GM18873 (cell line): Measurements from ENCODE around the gene CFAP210.
"Not testable (repeated sequence)": the region's sequence is repeated elsewhere in the genome, so short reads cannot be mapped to it uniquely, and the experiment has no call there.

Source experiments
- ATAC-seq: cut with Tn5 transposase; IDR thresholded peaks from one replicate; pipeline ENCODE4 v1.9.1; 2021; ENCODE audit warnings: mild to moderate bottlenecking, moderate library complexity, moderate number of reproducible peaks; ENCODE audit not compliant: unreplicated experiment, low FRiP score

CFAP210 gene

DNA sequence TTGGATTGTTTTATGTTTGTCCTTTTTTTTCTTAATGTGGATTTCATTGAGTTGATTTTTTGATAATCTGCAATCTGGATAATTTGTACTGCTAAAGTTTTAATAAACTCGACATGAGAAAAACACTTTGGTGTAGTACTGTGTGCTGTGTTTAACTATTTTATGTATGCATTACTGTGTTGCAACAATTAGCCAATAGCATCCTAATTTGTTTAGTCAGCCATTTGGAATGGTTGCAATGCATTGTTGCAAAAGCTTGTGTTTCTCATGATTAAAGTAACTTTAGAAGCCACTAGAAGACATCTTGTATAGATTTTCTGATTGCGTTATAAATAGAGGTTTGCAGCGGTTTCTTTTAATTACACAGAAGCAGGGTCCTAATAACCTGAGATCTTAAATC is 56.6 kb downstream of the CFAP210 start:
- ATAC-seq = no peak

DNA sequence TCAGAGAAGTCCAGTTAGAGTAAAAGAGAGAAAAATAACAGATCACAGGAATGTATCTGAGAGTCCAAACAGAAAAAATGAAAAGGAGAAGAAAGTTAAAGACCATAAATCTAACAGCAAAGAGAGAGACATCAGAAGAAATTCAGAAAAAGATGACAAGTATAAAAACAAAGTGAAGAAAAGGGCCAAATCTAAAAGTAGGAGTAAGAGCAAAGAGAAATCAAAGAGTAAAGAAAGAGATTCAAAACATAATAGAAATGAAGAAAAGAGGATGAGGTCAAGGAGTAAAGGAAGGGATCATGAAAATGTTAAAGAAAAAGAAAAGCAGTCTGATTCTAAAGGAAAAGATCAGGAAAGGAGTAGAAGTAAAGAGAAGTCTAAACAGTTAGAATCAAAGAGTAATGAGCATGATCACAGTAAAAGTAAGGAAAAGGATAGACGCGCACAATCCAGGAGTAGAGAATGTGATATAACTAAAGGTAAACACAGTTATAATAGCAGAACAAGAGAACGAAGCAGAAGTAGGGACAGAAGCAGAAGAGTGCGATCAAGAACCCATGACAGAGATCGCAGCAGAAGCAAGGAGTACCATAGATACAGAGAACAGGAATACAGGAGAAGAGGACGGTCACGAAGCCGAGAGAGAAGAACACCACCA is 57.6 kb downstream of the CFAP210 start:
- ATAC-seq = no peak

GRCh38 chr2:169625781-169626180 is 68.4 kb downstream of the CFAP210 start:
- no peak for ATAC-seq

GRCh38 chr2:169623235-169623634 is 71.0 kb downstream of the CFAP210 start:
- ATAC-seq = no peak

- ATAC-seq = no peak
These were observed 73.7 kb downstream of the CFAP210 start for GRCh38 chr2:169620509-169620908.

DNA sequence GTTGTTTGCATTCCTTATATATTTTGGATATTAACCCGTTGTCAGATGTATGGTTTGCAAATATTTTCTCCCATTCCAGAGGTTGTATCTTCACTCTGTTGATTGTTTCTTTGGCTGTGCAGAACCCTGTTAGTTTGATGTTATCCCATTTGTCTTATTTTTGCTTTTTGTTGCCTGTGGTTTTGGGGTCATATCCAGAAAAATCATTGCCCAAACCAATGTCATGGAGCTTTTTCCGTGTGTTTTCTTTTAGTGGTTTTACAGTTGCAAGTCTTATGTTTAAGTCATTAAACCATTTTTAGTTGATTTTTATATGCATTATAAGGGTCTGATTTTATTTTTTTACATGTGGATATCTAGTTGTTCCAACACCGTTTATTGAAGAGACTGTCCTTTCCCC is 74.3 kb downstream of the CFAP210 start:
- ATAC-seq = no peak

- not testable (repeated sequence) for ATAC-seq
These were observed 78.2 kb downstream of the CFAP210 start for GRCh38 chr2:169615982-169616381.

DNA sequence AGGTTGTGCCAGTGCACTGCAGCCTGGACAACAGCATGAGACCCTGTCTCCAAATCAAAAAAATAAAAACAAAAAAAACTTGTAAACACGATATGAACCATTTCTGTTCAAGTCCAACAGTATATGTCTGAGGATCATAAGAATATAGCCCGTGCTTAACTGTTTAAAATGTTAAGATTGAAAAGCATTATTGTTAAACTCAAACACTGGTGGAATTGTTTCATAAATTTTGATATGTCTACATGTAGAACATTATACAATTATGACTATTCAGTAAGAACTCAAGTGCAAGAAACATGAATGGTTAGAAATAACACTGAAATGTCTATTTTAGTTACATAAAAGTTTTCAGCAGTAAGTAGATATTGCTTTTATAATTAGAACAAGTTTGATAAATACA is 80.3 kb downstream of the CFAP210 start:
- no peak for ATAC-seq

GRCh38 chr2:169609264-169609663 is 84.9 kb downstream of the CFAP210 start:
- ATAC-seq = no peak

DNA sequence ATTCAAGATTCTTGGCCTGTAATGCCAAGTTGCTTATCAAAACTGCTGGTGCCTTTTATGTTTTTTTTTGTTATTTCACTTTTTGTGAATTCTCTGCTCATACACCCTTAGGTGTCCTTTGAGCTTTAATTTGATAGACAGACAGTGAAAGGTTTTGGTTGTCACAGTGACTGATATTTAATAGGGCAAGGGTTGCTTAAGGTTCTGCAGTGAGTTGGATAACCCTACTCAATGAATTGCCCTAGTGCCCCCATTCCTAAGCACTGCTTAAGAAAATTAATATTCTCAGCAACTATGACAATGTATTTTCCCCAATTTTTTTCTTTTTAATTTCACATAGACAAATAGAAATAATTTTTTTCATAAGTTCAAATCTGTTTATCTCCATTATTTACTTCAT is 94.6 kb downstream of the CFAP210 start:
- no peak for ATAC-seq

DNA sequence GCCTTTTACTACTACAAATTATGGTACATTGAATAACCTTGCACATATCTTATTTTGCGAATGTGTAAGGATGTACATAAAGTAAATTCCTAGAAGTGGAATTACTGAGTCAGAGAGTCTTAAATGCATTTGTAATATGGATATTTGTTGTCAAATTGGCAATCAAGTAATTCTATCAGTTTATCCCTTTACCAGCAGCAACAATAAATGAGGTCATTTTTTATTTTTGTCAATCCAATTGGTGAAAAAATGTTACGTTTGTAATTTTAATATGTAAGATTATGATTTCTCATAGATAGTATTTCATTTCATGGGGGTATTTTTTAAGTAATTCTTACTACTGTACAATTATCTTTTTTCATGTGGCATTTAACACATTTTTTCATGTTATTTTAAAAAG is 95.2 kb downstream of the CFAP210 start:
- no peak for ATAC-seq

DNA sequence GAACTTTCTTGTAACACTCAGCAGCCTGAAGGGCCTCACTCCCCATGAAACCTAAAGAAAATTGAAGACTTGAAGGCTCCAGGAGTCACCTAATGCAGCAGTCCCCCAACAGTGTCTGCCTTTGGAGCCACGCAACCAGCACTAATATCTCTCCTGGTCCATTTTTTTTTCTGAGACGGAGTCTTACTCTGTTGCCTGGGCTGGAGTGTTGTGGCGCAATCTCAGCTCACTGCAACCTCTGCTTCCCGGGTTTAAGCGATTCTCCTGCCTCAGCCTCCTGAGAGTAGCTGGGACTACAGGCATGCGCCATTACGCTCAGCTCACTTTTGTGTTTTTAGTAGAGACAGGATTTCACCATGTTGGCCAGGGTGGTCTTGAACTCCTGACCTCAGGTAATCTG is 97.7 kb downstream of the CFAP210 start:
- ATAC-seq = not testable (repeated sequence)
